ENCODE results near the gene CSAG2.

Gene CSAG2

DNA sequence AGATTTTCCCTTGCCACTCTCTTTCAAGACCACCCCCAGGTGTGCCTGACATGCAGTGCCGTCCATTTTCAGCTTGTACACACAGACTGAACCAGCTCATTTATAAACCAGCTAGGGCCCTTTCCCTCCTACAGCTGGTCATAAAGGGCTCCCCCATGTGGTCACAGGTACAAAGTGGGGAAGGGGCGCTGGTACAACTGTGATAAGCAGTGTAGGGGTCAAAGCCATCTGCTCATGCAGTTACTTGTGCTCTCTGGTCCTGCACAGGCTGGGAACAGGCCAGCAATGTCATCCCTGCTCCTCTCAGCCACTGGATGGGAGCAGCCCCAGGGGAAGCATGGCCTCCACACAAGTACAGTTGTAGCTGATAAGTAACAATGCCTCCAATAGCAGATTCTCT lies 50.8 kb downstream of the CSAG2 start:
- DNase-seq (ENCODE audit: low read depth) = no peak
- TF ChIP-seq, protein P1, sequence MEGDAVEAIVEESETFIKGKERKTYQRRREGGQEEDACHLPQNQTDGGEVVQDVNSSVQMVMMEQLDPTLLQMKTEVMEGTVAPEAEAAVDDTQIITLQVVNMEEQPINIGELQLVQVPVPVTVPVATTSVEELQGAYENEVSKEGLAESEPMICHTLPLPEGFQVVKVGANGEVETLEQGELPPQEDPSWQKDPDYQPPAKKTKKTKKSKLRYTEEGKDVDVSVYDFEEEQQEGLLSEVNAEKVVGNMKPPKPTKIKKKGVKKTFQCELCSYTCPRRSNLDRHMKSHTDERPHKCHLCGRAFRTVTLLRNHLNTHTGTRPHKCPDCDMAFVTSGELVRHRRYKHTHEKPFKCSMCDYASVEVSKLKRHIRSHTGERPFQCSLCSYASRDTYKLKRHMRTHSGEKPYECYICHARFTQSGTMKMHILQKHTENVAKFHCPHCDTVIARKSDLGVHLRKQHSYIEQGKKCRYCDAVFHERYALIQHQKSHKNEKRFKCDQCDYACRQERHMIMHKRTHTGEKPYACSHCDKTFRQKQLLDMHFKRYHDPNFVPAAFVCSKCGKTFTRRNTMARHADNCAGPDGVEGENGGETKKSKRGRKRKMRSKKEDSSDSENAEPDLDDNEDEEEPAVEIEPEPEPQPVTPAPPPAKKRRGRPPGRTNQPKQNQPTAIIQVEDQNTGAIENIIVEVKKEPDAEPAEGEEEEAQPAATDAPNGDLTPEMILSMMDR (IDR thresholded peaks at IDR 0.05; ENCODE audit: control insufficient read depth, extremely low read depth, insufficient read depth) = no peak

More for the DNA sequence above, 50.8 kb downstream of the CSAG2 start:
- H3K4me3 ChIP-seq (ENCODE audit: low read depth, low read length) = no peak overlapping the region

Data from LNCaP clone FGC (cell line).